ENCODE results near the gene MOV10L1. TPM values are rescaled to one million over a fixed set of nuclear protein-coding genes. Genes with fewer than 3 reads are reported as not detected.
A peak's percentile ranks its signal among the peaks of the same experiment; 100 is the strongest.

The MOV10L1 gene
- total and polyA plus RNA-seq, 9 donors = 0.94 to 6.3 (median 2.0) TPM

GRCh38 chr22:50169181-50169759 is 79.5 kb downstream of the MOV10L1 start:
- H3K4me3 ChIP-seq = peak overlapping the region; percentile 34
- H3K27me3 ChIP-seq = no peaks in the 10 kb centered on the region
- intact Hi-C loops (cut with DNase I) = no loop called here
- TF ChIP-seq CTCF (IDR thresholded peaks at IDR 0.05) (no peak), POLR2A (IDR thresholded peaks at IDR 0.05) (no peak), EP300 (IDR thresholded peaks at IDR 0.05) (no peak)
- peaks cover 5% of the 10 kb centered on the region for H3K4me1 ChIP-seq (ENCODE audit: insufficient read depth)
- no peak overlapping the region for H3K27ac ChIP-seq
- H3K36me3 ChIP-seq = no peaks in the 10 kb centered on the region
- H3K9me3 ChIP-seq = no peaks in the 10 kb centered on the region
- WGBS, 3 donors = 4 to 5% (median 5%) methylated on average over 30 to 36 of the region's 36 CpGs
- DNase-seq = peak in 3 of 5 donors; percentile 28 to 47 (median 42)

DNA sequence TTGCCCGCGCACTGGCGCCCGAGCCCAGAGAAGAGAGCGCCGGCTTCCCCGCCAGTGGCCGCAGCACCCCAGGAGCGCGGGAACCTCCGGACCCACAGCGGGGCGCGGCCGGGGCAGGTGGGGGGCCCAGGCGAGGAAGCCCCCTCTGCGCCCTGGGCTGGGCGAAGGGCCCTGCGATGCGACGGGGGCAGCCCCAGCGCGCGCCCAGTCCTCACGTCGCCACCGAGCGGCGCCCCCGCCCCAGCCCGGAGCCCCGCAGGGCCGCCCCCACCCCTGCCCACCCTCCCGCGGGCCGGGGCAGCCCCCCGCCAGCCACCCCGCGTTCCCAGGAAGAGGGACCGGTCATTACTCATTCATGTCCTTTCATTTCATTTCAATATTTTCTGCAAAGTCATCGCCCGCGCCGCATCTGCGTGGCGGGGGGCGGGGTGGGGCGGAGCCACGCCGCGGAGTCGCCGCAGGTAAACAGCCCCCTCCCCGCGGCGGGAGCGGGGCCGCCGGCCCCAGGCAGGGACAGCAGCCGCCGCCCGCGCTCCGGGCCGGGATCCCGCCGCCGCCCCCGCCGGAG is 80.1 kb downstream of the MOV10L1 start:
- peak in 4 of 5 donors; percentile 15 to 58 (median 42) for DNase-seq
- peaks cover 5% of the 10 kb centered on the region for H3K4me1 ChIP-seq (ENCODE audit: insufficient read depth)
- WGBS, 3 donors = 0 to 1% (median 0%) methylated on average over 5 to 70 of the region's 70 CpGs

DNA sequence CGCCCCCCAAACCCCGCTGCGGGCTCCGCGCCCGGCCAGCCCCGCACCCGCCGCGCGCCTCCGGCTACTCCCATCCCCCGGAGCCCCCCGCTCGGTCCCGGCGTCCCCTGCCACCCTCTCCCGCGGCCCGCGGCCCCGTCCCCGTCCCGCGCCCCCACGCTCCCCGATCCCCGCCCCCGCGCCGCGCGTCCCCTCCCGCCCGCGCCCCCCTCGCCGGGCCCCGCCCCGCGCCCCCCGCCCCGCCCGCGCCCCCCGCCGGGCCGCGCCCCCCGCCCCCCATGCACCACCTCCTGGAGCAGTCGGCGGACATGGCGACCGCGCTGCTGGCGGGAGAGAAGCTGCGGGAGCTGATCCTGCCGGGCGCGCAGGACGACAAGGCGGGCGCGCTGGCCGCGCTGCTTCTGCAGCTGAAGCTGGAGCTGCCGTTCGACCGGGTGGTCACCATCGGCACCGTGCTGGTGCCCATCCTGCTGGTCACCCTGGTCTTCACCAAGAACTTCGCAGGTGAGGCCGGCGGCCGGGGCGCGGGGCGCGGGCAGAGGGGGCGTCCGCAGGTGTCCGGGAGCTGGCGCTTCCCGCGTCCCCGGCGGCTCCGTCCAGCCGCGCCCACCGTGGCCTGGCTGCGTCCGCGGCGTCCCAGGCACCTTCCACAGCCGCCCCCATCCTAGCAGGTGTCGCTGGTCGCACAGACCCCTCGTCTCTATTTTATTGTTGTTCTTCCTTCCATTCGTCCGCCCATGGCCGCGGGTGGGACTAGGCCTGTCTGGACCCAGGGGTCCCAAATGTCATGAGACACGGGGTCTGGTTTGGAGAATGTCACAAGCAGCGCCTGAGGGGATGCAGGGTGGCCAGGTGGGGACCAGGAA is 80.9 kb downstream of the MOV10L1 start, which contains the start of gene PANX2:
Gene PANX2 (plus strand): TSS at position 279 of the 866 bp plus-strand sequence. CDS start 0 bp downstream, at position 279.
- no peaks in the 10 kb centered on the region for H3K27me3 ChIP-seq
- no peak for TF ChIP-seq CTCF (IDR thresholded peaks at IDR 0.05)
- no peak for TF ChIP-seq EP300 (IDR thresholded peaks at IDR 0.05)
- TF ChIP-seq POLR2A (IDR thresholded peaks at IDR 0.05) = no peak
- H3K36me3 ChIP-seq = no peaks in the 10 kb centered on the region
- peak within 1 kb of the TSS; percentile 34 for H3K4me3 ChIP-seq
- intact Hi-C loops (cut with DNase I) = no loop called here
- peak in 4 of 5 donors; percentile 8 to 51 (median 42) for DNase-seq
- H3K4me1 ChIP-seq (ENCODE audit: insufficient read depth) = peaks cover 5% of the 10 kb centered on the region
- H3K9me3 ChIP-seq = no peaks in the 10 kb centered on the region
- 8 to 20% (median 14%) methylated on average over 14 to 104 of the region's 105 CpGs for WGBS, 3 donors
- H3K27ac ChIP-seq = no peak within 1 kb of the TSS

More for the DNA sequence above, 80.1 kb downstream of the MOV10L1 start:
- TF ChIP-seq EP300 (IDR thresholded peaks at IDR 0.05) = no peak
- TF ChIP-seq POLR2A (IDR thresholded peaks at IDR 0.05) = no peak
- TF ChIP-seq CTCF (IDR thresholded peaks at IDR 0.05) = no peak
- Histone ChIP-seq H3K9me3 (no peaks in the 10 kb centered on the region), H3K27me3 (no peaks in the 10 kb centered on the region), H3K4me3 (peak overlapping the region; percentile 34), H3K36me3 (no peaks in the 10 kb centered on the region), H3K27ac (no peak overlapping the region)
- intact Hi-C loops (cut with DNase I) = no loop called here

DNA sequence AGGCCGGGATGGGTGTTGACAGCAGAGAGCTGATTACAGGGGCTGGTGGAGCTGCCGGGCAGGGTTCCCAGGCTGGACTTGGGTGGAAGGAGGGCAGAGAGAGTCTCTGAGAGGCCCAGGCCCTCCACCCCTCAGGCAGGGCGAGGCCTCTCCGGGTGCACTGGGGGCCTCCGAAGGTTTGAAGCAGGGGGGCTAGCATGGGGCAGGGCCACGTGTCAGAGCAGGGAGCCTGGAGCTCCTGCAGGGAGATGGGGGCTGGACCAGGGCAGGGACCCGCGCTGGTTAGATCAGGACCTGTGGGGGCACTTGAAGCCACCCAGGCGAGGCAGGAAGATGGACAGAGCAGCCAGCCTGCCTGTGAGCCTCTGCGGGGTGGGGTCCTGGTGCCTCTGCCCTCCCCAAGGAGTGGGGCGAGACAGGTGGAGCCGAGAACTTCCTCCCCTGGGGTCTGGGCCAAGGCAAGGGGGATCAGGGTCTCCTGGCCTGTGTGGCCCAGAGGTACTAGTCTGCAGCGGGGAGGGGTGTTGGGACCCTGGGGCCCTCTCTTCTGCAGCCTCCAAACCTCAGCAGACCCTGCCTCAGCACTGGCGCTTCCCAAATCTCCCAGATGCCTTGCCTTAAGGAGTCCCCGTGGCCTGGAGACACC is 81.6 kb downstream of the MOV10L1 start:
- 72 to 77% (median 74%) methylated on average over 15 of the region's 15 CpGs for WGBS, 3 donors
- DNase-seq = peak in 3 of 5 donors; percentile 26 to 39 (median 36)
- Histone ChIP-seq H3K27me3 (no peaks in the 10 kb centered on the region), H3K4me1 (ENCODE audit: insufficient read depth) (peaks cover 5% of the 10 kb centered on the region), H3K36me3 (no peaks in the 10 kb centered on the region), H3K4me3 (peak overlapping the region; percentile 5), H3K27ac (no peak overlapping the region), H3K9me3 (no peaks in the 10 kb centered on the region)
- intact Hi-C loops (cut with DNase I) = no loop called here
- TF ChIP-seq EP300 (IDR thresholded peaks at IDR 0.05) = no peak
- TF ChIP-seq POLR2A (IDR thresholded peaks at IDR 0.05) = no peak
- TF ChIP-seq CTCF (IDR thresholded peaks at IDR 0.05) = no peak
